Measurements from ENCODE around the gene FBXO4. TPM values are rescaled to one million over a fixed set of nuclear protein-coding genes. Genes with fewer than 3 reads are reported as not detected.

FBXO4 gene
- total and polyA plus RNA-seq, 4 donors = 10.2 to 19.5 (median 12.2) TPM

- Histone ChIP-seq H3K27me3 (ENCODE audit: control insufficient read depth in 1 of 2, insufficient read depth in 2 of 2, low read length in 1 of 2) (no peaks in the 10 kb centered on the region), H3K36me3 (ENCODE audit: control insufficient read depth in 1 of 2, insufficient read depth in 2 of 2, low read length in 1 of 2) (no peaks in the 10 kb centered on the region), H3K4me3 (ENCODE audit: low read length in 2 of 2) (no peak overlapping the region), H3K4me1 (ENCODE audit: control insufficient read depth in 1 of 2, insufficient read depth in 2 of 2, low read length in 2 of 2) (no peaks in the 10 kb centered on the region), H3K9me3 (ENCODE audit: control insufficient read depth, low read length) (no peaks in the 10 kb centered on the region), H3K27ac (ENCODE audit: low read depth in 1 of 2, low read length in 2 of 2) (no peak overlapping the region)
- intact Hi-C loops (cut with DNase I) = no loop called here
- ATAC-seq (ENCODE audit: low FRiP score) (no peak), DNase-seq (no peak)
- WGBS, 2 donors = 83 to 84% methylated on average over 3 of the region's 3 CpGs
Measured at GRCh38 chr5:41962491-41962890, 37.4 kb downstream of the FBXO4 start.

GRCh38 chr5:41966401-41967105 lies 41.5 kb downstream of the FBXO4 start:
- no peak for ATAC-seq (ENCODE audit: low FRiP score)
- Histone ChIP-seq H3K4me1 (ENCODE audit: control insufficient read depth in 1 of 2, insufficient read depth in 2 of 2, low read length in 2 of 2) (no peaks in the 10 kb centered on the region), H3K36me3 (ENCODE audit: control insufficient read depth in 1 of 2, insufficient read depth in 2 of 2, low read length in 1 of 2) (no peaks in the 10 kb centered on the region), H3K27me3 (ENCODE audit: control insufficient read depth in 1 of 2, insufficient read depth in 2 of 2, low read length in 1 of 2) (no peaks in the 10 kb centered on the region), H3K27ac (ENCODE audit: low read depth in 1 of 2, low read length in 2 of 2) (no peak overlapping the region), H3K4me3 (ENCODE audit: low read length in 2 of 2) (no peak overlapping the region), H3K9me3 (ENCODE audit: control insufficient read depth, low read length) (peaks cover 3% of the 10 kb centered on the region)
- WGBS, 2 donors = 78 to 83% methylated on average over 6 of the region's 6 CpGs
- intact Hi-C loops (cut with DNase I) = no loop called here
- no peak for DNase-seq

- intact Hi-C loops (cut with DNase I) = no loop called here
- H3K9me3 ChIP-seq (ENCODE audit: control insufficient read depth, low read length) = peaks cover 3% of the 10 kb centered on the region
- no peak for ATAC-seq (ENCODE audit: low FRiP score)
- H3K27ac ChIP-seq (ENCODE audit: low read depth in 1 of 2, low read length in 2 of 2) = no peak overlapping the region
- no peaks in the 10 kb centered on the region for H3K36me3 ChIP-seq (ENCODE audit: control insufficient read depth in 1 of 2, insufficient read depth in 2 of 2, low read length in 1 of 2)
- no peaks in the 10 kb centered on the region for H3K4me1 ChIP-seq (ENCODE audit: control insufficient read depth in 1 of 2, insufficient read depth in 2 of 2, low read length in 2 of 2)
- 86 to 89% methylated on average over 3 of the region's 3 CpGs for WGBS, 2 donors
- no peaks in the 10 kb centered on the region for H3K27me3 ChIP-seq (ENCODE audit: control insufficient read depth in 1 of 2, insufficient read depth in 2 of 2, low read length in 1 of 2)
- DNase-seq = no peak
- H3K4me3 ChIP-seq (ENCODE audit: low read length in 2 of 2) = no peak overlapping the region
Measured at GRCh38 chr5:41967401-41967800, 42.3 kb downstream of the FBXO4 start.

GRCh38 chr5:41968153-41968723 lies 43.2 kb downstream of the FBXO4 start:
- Histone ChIP-seq H3K4me3 (ENCODE audit: low read length in 2 of 2) (no peak overlapping the region), H3K9me3 (ENCODE audit: control insufficient read depth, low read length) (peaks cover 3% of the 10 kb centered on the region), H3K36me3 (ENCODE audit: control insufficient read depth in 1 of 2, insufficient read depth in 2 of 2, low read length in 1 of 2) (no peaks in the 10 kb centered on the region), H3K27ac (ENCODE audit: low read depth in 1 of 2, low read length in 2 of 2) (no peak overlapping the region), H3K27me3 (ENCODE audit: control insufficient read depth in 1 of 2, insufficient read depth in 2 of 2, low read length in 1 of 2) (no peaks in the 10 kb centered on the region), H3K4me1 (ENCODE audit: control insufficient read depth in 1 of 2, insufficient read depth in 2 of 2, low read length in 2 of 2) (no peaks in the 10 kb centered on the region)
- intact Hi-C loops (cut with DNase I) = no loop called here
- no peak for ATAC-seq (ENCODE audit: low FRiP score)
- DNase-seq = no peak
- WGBS, 2 donors = 89 to 91% methylated on average over 22 of the region's 22 CpGs

GRCh38 chr5:41973087-41973486 lies 48.0 kb downstream of the FBXO4 start:
- Histone ChIP-seq H3K4me3 (ENCODE audit: low read length in 2 of 2) (no peak overlapping the region), H3K4me1 (ENCODE audit: control insufficient read depth in 1 of 2, insufficient read depth in 2 of 2, low read length in 2 of 2) (no peaks in the 10 kb centered on the region), H3K27me3 (ENCODE audit: control insufficient read depth in 1 of 2, insufficient read depth in 2 of 2, low read length in 1 of 2) (no peaks in the 10 kb centered on the region), H3K9me3 (ENCODE audit: control insufficient read depth, low read length) (peaks cover 2% of the 10 kb centered on the region), H3K36me3 (ENCODE audit: control insufficient read depth in 1 of 2, insufficient read depth in 2 of 2, low read length in 1 of 2) (no peaks in the 10 kb centered on the region), H3K27ac (ENCODE audit: low read depth in 1 of 2, low read length in 2 of 2) (no peak overlapping the region)
- no peak for ATAC-seq (ENCODE audit: low FRiP score)
- DNase-seq = no peak
- intact Hi-C loops (cut with DNase I) = no loop called here
- WGBS, 2 donors = 88 to 93% methylated on average over 3 of the region's 3 CpGs

- Histone ChIP-seq H3K4me3 (ENCODE audit: low read length in 2 of 2) (no peak overlapping the region), H3K36me3 (ENCODE audit: control insufficient read depth in 1 of 2, insufficient read depth in 2 of 2, low read length in 1 of 2) (no peaks in the 10 kb centered on the region), H3K4me1 (ENCODE audit: control insufficient read depth in 1 of 2, insufficient read depth in 2 of 2, low read length in 2 of 2) (peaks cover 0 to 2% of the 10 kb centered on the region in 2 donors), H3K27me3 (ENCODE audit: control insufficient read depth in 1 of 2, insufficient read depth in 2 of 2, low read length in 1 of 2) (no peaks in the 10 kb centered on the region), H3K9me3 (ENCODE audit: control insufficient read depth, low read length) (peaks cover 2% of the 10 kb centered on the region), H3K27ac (ENCODE audit: low read depth in 1 of 2, low read length in 2 of 2) (no peak overlapping the region)
- no peak for DNase-seq
- 60 to 70% methylated on average over 2 of the region's 2 CpGs for WGBS, 2 donors
- intact Hi-C loops (cut with DNase I) = no loop called here
- no peak for ATAC-seq (ENCODE audit: low FRiP score)
Measured at GRCh38 chr5:41973887-41974286, 48.8 kb downstream of the FBXO4 start.

GRCh38 chr5:41978676-41979075 lies 53.6 kb downstream of the FBXO4 start:
- H3K27ac ChIP-seq (ENCODE audit: low read depth in 1 of 2, low read length in 2 of 2) = no peak overlapping the region
- DNase-seq (no peak), ATAC-seq (ENCODE audit: low FRiP score) (no peak)
- intact Hi-C loops (cut with DNase I) = no loop called here
- peaks cover 2% of the 10 kb centered on the region for H3K9me3 ChIP-seq (ENCODE audit: control insufficient read depth, low read length)
- H3K27me3 ChIP-seq (ENCODE audit: control insufficient read depth in 1 of 2, insufficient read depth in 2 of 2, low read length in 1 of 2) = no peaks in the 10 kb centered on the region
- no peak overlapping the region for H3K4me3 ChIP-seq (ENCODE audit: low read length in 2 of 2)
- peaks cover 1 to 4% of the 10 kb centered on the region in 2 donors for H3K4me1 ChIP-seq (ENCODE audit: control insufficient read depth in 1 of 2, insufficient read depth in 2 of 2, low read length in 2 of 2)
- H3K36me3 ChIP-seq (ENCODE audit: control insufficient read depth in 1 of 2, insufficient read depth in 2 of 2, low read length in 1 of 2) = no peaks in the 10 kb centered on the region
- WGBS, 2 donors = 13 to 29% methylated on average over 1 of the region's 1 CpG

- ATAC-seq (ENCODE audit: low FRiP score) = no peak
- 53 to 58% methylated on average over 2 of the region's 2 CpGs for WGBS, 2 donors
- intact Hi-C loops (cut with DNase I) = no loop called here
Measured at GRCh38 chr5:41980396-41980795, 55.3 kb downstream of the FBXO4 start.

GRCh38 chr5:41980870-41981269 lies 55.8 kb downstream of the FBXO4 start:
- no peaks in the 10 kb centered on the region for H3K36me3 ChIP-seq (ENCODE audit: control insufficient read depth in 1 of 2, insufficient read depth in 2 of 2, low read length in 1 of 2)
- DNase-seq (no peak), ATAC-seq (ENCODE audit: low FRiP score) (no peak)
- no peak overlapping the region for H3K27ac ChIP-seq (ENCODE audit: low read depth in 1 of 2, low read length in 2 of 2)
- H3K27me3 ChIP-seq (ENCODE audit: control insufficient read depth in 1 of 2, insufficient read depth in 2 of 2, low read length in 1 of 2) = no peaks in the 10 kb centered on the region
- H3K4me3 ChIP-seq (ENCODE audit: low read length in 2 of 2) = no peak overlapping the region
- H3K4me1 ChIP-seq (ENCODE audit: control insufficient read depth in 1 of 2, insufficient read depth in 2 of 2, low read length in 2 of 2) = peaks cover 1 to 7% of the 10 kb centered on the region in 2 donors
- intact Hi-C loops (cut with DNase I) = no loop called here
- H3K9me3 ChIP-seq (ENCODE audit: control insufficient read depth, low read length) = peaks cover 2% of the 10 kb centered on the region

More at GRCh38 chr5:41980396-41980795, 55.3 kb downstream of the FBXO4 start:
- Histone ChIP-seq H3K36me3 (ENCODE audit: control insufficient read depth in 1 of 2, insufficient read depth in 2 of 2, low read length in 1 of 2) (no peaks in the 10 kb centered on the region), H3K4me3 (ENCODE audit: low read length in 2 of 2) (no peak overlapping the region), H3K27ac (ENCODE audit: low read depth in 1 of 2, low read length in 2 of 2) (no peak overlapping the region), H3K4me1 (ENCODE audit: control insufficient read depth in 1 of 2, insufficient read depth in 2 of 2, low read length in 2 of 2) (peaks cover 1 to 7% of the 10 kb centered on the region in 2 donors), H3K27me3 (ENCODE audit: control insufficient read depth in 1 of 2, insufficient read depth in 2 of 2, low read length in 1 of 2) (no peaks in the 10 kb centered on the region), H3K9me3 (ENCODE audit: control insufficient read depth, low read length) (peaks cover 2% of the 10 kb centered on the region)
- no peak for DNase-seq
